PC-9 (cell line): ENCODE measurements around the gene OR51D1. TPM values are rescaled to one million over a fixed set of nuclear protein-coding genes. Genes with fewer than 3 reads are reported as not detected.

ENCODE experiments used
- Bru-seq: library from RNA; stranded (reverse); fragments of 400-500 nt; gene quantifications from one replicate; lab custom pipeline; 2021; lab: Mats Ljungman, UMichigan
- BruChase-seq, 2 experiments: library from RNA; stranded (reverse); fragments of 400-500 nt; gene quantifications; one replicate each; lab custom pipeline; 2021; lab: Mats Ljungman, UMichigan
- BruUV-seq: library from RNA; stranded (reverse); fragments of 400-500 nt; replicated peaks from 2 replicates; lab custom pipeline; 2021; lab: Mats Ljungman, UMichigan
- CTCF ChIA-PET: fragments of 300-600 bp; sonication (Branson Sonifier 250); formaldehyde crosslinking; loops from one replicate; lab custom pipeline; 2022; ENCODE audit warnings: antibody characterized with exemption; lab: Charles Lee
- POLR2A ChIA-PET: fragments of 300-600 bp; sonication (Branson Sonifier 250); formaldehyde crosslinking; loops from one replicate; lab custom pipeline; 2022; ENCODE audit warnings: antibody characterized with exemption; ENCODE audit not compliant: unreplicated experiment; lab: Charles Lee
- DNase-seq, 2 experiments: peaks; one replicate each; pipeline versions ENCODE4 v3.0.0 to v3.0.0-alpha.2; 2015 to 2022; ENCODE audit warnings: mixed read lengths in 1 of 2
- H2AFZ ChIP-seq: fragments of 200-600 bp; sonication (generic); 2 replicates; pipeline ENCODE4 v1.8.1; 2017; ENCODE audit warnings: antibody characterized with exemption
- H3F3A ChIP-seq: fragments of 200-600 bp; sonication (generic); 2 replicates; pipeline ENCODE4 v1.8.1; 2017; ENCODE audit warnings: antibody characterized with exemption, mild to moderate bottlenecking, low read depth; ENCODE audit not compliant: insufficient read depth
- H3K27ac ChIP-seq: fragments of 200-600 bp; sonication (generic); 2 replicates; pipeline ENCODE4 v1.6.1; 2016; ENCODE audit warnings: mixed run types
- H3K27me3 ChIP-seq: fragments of 200-600 bp; sonication (generic); 2 replicates; pipeline ENCODE4 v1.6.1; 2016; ENCODE audit warnings: low read depth, mixed run types; ENCODE audit not compliant: insufficient read depth
- H3K36me3 ChIP-seq: fragments of 200-600 bp; sonication (generic); 2 replicates; pipeline ENCODE4 v1.6.1; 2016; ENCODE audit warnings: low read depth, mixed run types
- H3K4me1 ChIP-seq: fragments of 200-600 bp; sonication (generic); replicated peaks from 2 replicates; pipeline ENCODE4 v1.6.1; 2016; ENCODE audit warnings: mixed run types; ENCODE audit not compliant: insufficient read depth
- H3K4me2 ChIP-seq: fragments of 200-600 bp; sonication (generic); 2 replicates; pipeline ENCODE4 v1.6.1; 2017; ENCODE audit warnings: mixed run types
- H3K4me3 ChIP-seq: fragments of 200-600 bp; sonication (generic); 2 replicates; pipeline ENCODE4 v1.6.1; 2016; ENCODE audit warnings: mixed run types
- H3K79me2 ChIP-seq: fragments of 200-600 bp; sonication (generic); 2 replicates; pipeline ENCODE4 v1.6.1; 2017; ENCODE audit warnings: low read depth, mixed run types
- H3K9me2 ChIP-seq: fragments of 200-600 bp; sonication (generic); 2 replicates; pipeline ENCODE4 v1.8.1; 2017; ENCODE audit warnings: mild to moderate bottlenecking; ENCODE audit not compliant: insufficient read depth
- H3K9me3 ChIP-seq: fragments of 200-600 bp; sonication (generic); 2 replicates; pipeline ENCODE4 v1.8.1; 2016; ENCODE audit warnings: low read depth; ENCODE audit not compliant: insufficient read depth
- H4K20me1 ChIP-seq: fragments of 200-600 bp; sonication (generic); 2 replicates; pipeline ENCODE4 v1.8.1; 2017; ENCODE audit not compliant: insufficient read depth
- EZH2 ChIP-seq: fragments of 200-600 bp; sonication (generic); IDR thresholded peaks from 2 replicates; pipeline ENCODE4 v1.8.0; 2017; ENCODE audit warnings: antibody characterized with exemption, low read depth
- intact Hi-C: fragments of 100-400 bp; cut with micrococcal nuclease; formaldehyde crosslinking; loops from one replicate; pipeline ENCODE4 v1.10.0; 2022; ENCODE audit not compliant: unreplicated experiment
- long read RNA-seq: library from polyadenylated mRNA; stranded (forward); transcript quantifications from one replicate; pipeline ENCODE4 v2.0.0, GENCODE V29; 2022
- total RNA-seq: library from RNA; stranded (reverse); gene quantifications from 2 replicates; pipeline ENCODE4 v1.2.3, GENCODE V29; 2021
- TF ChIP-seq, protein P1 (sequence below): fragments of 200-600 bp; sonication (generic); conservative IDR thresholded peaks from 2 replicates; pipeline ENCODE4 v1.6.1; 2017; ENCODE audit warnings: mixed run types, antibody characterized with exemption, mild to moderate bottlenecking, moderate library complexity

Gene OR51D1
- total RNA-seq: not detected in 2 replicates
- Bru-seq, nascent RNA: not detected
- not detected for BruChase-seq, experiment 1, labeled RNA remaining after a 2-hour chase
- BruChase-seq, experiment 2, labeled RNA remaining after a 6-hour chase: not detected
- long read RNA-seq: 0 reads

- Histone ChIP-seq H3K4me2 (no peak within 1 kb of the TSS), H4K20me1 (no peaks in the 10 kb centered on the region), H3K4me1 (no peaks in the 10 kb centered on the region), H3F3A (no peaks in the 10 kb centered on the region), H2AFZ (no peak within 1 kb of the TSS), H3K4me3 (no peak within 1 kb of the TSS), H3K79me2 (no peaks in the 10 kb centered on the region), H3K36me3 (no peaks in the 10 kb centered on the region), H3K27me3 (0 out of 2 replicates have a peak, but pooled peaks cover 5% of the 10 kb centered on the region), H3K27ac (no peak within 1 kb of the TSS), H3K9me2 (no peaks in the 10 kb centered on the region), H3K9me3 (no peaks in the 10 kb centered on the region)
- POLR2A ChIA-PET: no interaction called here
- intact Hi-C loops: loop anchor here (2.0 to 5.0 kb wide), 2 partner anchors 368 to 1170 kb away; partner anchors contain the start of gene OR52N2
- no peak for TF ChIP-seq EZH2
- TF ChIP-seq, protein P1, sequence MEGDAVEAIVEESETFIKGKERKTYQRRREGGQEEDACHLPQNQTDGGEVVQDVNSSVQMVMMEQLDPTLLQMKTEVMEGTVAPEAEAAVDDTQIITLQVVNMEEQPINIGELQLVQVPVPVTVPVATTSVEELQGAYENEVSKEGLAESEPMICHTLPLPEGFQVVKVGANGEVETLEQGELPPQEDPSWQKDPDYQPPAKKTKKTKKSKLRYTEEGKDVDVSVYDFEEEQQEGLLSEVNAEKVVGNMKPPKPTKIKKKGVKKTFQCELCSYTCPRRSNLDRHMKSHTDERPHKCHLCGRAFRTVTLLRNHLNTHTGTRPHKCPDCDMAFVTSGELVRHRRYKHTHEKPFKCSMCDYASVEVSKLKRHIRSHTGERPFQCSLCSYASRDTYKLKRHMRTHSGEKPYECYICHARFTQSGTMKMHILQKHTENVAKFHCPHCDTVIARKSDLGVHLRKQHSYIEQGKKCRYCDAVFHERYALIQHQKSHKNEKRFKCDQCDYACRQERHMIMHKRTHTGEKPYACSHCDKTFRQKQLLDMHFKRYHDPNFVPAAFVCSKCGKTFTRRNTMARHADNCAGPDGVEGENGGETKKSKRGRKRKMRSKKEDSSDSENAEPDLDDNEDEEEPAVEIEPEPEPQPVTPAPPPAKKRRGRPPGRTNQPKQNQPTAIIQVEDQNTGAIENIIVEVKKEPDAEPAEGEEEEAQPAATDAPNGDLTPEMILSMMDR: peak; percentile 74
- DNase-seq: peak in 1 of 2 experiments; percentile 24
- CTCF ChIA-PET: no interaction called here
- no TSS peak for BruUV-seq
These were observed at the start of gene OR51D1 for GRCh38 chr11:4636962-4637661. TSS of gene OR51D1 (plus strand) at chr11:4637477. CDS start at chr11:4639791, 2,314 bp downstream.

- no peak for DNase-seq
- CTCF ChIA-PET: no interaction called here
- Histone ChIP-seq H2AFZ (no peak overlapping the region), H3K9me3 (no peaks in the 10 kb centered on the region), H3K36me3 (no peaks in the 10 kb centered on the region), H3K79me2 (no peaks in the 10 kb centered on the region), H3K4me1 (no peaks in the 10 kb centered on the region), H4K20me1 (no peaks in the 10 kb centered on the region), H3K27ac (no peak overlapping the region), H3F3A (no peaks in the 10 kb centered on the region), H3K27me3 (peaks cover 12% of the 10 kb centered on the region; the same call in 1 of the 2 replicates), H3K9me2 (no peaks in the 10 kb centered on the region), H3K4me3 (no peak overlapping the region), H3K4me2 (no peak overlapping the region)
- BruUV-seq: no TSS peak
- intact Hi-C loops: no loop called here
- no peak for TF ChIP-seq EZH2
- TF ChIP-seq, protein P1: no peak
- POLR2A ChIA-PET: no interaction called here
These were observed 48.3 kb upstream of the OR51D1 start for GRCh38 chr11:4589017-4589416.

- CTCF ChIA-PET: no interaction called here
- TF ChIP-seq EZH2: no peak
- TF ChIP-seq, protein P1: no peak
- intact Hi-C loops: no loop called here
These were observed 43.5 kb upstream of the OR51D1 start, which contains the start of gene OR52I1 for GRCh38 chr11:4593739-4594138. TSS of gene OR52I1 (plus strand) at chr11:4594039. CDS start at chr11:4594039, 0 bp downstream.

More at GRCh38 chr11:4593739-4594138, 43.5 kb upstream of the OR51D1 start, which contains the start of gene OR52I1:
- no peaks in the 10 kb centered on the region for H3K36me3 ChIP-seq
- H4K20me1 ChIP-seq: no peaks in the 10 kb centered on the region
- H3F3A ChIP-seq: no peaks in the 10 kb centered on the region
- H2AFZ ChIP-seq: no peak within 1 kb of the TSS
- POLR2A ChIA-PET: no interaction called here
- H3K4me3 ChIP-seq: no peak within 1 kb of the TSS
- H3K27ac ChIP-seq: no peak within 1 kb of the TSS
- H3K9me3 ChIP-seq: no peaks in the 10 kb centered on the region
- no peak for DNase-seq
- no TSS peak for BruUV-seq
- no peak within 1 kb of the TSS for H3K4me2 ChIP-seq
- H3K27me3 ChIP-seq: 0 out of 2 replicates have a peak, but pooled peaks cover 4% of the 10 kb centered on the region
- no peaks in the 10 kb centered on the region for H3K4me1 ChIP-seq
- H3K9me2 ChIP-seq: no peaks in the 10 kb centered on the region
- H3K79me2 ChIP-seq: no peaks in the 10 kb centered on the region
